ENCODE data around the gene COQ10B. TPM values are rescaled to one million over a fixed set of nuclear protein-coding genes. Genes with fewer than 3 reads are reported as not detected.
"Not testable (repeated sequence)": the region's sequence is repeated elsewhere in the genome, so short reads cannot be mapped to it uniquely, and the experiment has no call there.

COQ10B gene
- total and polyA plus RNA-seq, 3 donors from 2014 or later, result 16.4 to 18.0 (median 17.9) TPM

DNA sequence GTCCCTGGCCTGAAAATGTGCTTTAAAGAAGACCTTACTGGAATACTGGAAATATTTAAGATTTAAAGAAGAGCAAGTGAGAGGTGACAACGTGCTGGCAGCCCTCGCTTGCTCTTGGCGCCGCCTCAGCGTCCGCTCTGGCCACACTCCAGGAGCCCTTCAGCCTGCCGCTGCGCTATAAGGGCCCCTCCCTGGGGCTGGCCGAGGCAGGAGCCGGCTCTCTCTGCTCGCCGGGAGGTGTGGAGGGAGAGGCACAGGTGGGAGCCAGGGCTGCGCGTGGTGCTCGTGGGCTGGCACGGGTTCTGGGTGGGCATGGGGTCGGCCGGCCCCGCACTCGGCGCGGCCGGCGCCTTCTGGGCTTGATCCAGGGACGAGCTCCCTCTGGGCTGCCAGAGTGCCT lies 2.9 kb upstream of the COQ10B start:
- intact Hi-C loops (cut with DNase I; ENCODE audit: low total_unique reads), result no loop called here
- no peak for TF ChIP-seq POLR2A (IDR thresholded peaks at IDR 0.05)
- TF ChIP-seq, protein P1, sequence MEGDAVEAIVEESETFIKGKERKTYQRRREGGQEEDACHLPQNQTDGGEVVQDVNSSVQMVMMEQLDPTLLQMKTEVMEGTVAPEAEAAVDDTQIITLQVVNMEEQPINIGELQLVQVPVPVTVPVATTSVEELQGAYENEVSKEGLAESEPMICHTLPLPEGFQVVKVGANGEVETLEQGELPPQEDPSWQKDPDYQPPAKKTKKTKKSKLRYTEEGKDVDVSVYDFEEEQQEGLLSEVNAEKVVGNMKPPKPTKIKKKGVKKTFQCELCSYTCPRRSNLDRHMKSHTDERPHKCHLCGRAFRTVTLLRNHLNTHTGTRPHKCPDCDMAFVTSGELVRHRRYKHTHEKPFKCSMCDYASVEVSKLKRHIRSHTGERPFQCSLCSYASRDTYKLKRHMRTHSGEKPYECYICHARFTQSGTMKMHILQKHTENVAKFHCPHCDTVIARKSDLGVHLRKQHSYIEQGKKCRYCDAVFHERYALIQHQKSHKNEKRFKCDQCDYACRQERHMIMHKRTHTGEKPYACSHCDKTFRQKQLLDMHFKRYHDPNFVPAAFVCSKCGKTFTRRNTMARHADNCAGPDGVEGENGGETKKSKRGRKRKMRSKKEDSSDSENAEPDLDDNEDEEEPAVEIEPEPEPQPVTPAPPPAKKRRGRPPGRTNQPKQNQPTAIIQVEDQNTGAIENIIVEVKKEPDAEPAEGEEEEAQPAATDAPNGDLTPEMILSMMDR (IDR thresholded peaks at IDR 0.05), result no peak
- H3K36me3 ChIP-seq (ENCODE audit: low read depth, missing control alignments), result no peaks in the 10 kb centered on the region
- no peaks in the 10 kb centered on the region for H3K27me3 ChIP-seq
- no peaks in the 10 kb centered on the region for H3K9me3 ChIP-seq
- peak overlapping the region; percentile 16 to 46 for H3K4me3 ChIP-seq
- 61% methylated on average over 25 of the region's 25 CpGs; no CpG with 5 or more reads in 1 of the 2 donors for WGBS, 2 donors
- H3K4me1 ChIP-seq, result peaks cover 11% of the 10 kb centered on the region
- H3K27ac ChIP-seq, result no peak overlapping the region
- DNase-seq, result no peak

DNA sequence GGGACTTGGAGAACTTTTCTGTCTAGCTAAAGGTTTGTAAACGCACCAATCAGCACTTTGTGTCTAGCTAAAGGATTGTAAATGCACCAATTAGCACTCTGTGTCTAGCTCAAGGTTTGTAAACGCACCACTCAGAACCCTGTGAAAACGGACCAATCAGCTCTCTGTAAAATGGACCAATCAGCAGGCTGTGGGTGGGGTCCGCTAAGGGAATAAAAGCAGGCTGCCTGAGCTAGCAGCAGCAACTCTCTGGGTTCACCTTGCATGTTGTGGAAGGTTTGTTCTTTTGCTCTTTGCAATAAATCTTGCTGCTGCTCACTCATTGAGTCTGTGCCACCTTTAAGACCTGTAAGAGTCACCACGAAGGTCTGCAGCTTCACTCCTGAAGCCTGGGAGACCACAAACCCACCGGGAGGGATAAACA lies 2.4 kb upstream of the COQ10B start:
- Histone ChIP-seq H3K4me1 (peaks cover 11% of the 10 kb centered on the region), H3K4me3 (peak overlapping the region in 1 of 2 donors; percentile 46)
- 63 to 69% methylated on average over 5 to 6 of the region's 6 CpGs for WGBS, 2 donors
- H3K27me3 ChIP-seq; intact Hi-C loops (cut with DNase I; ENCODE audit: low total_unique reads); H3K9me3 ChIP-seq; H3K27ac ChIP-seq; H3K36me3 ChIP-seq (ENCODE audit: low read depth, missing control alignments): not testable (repeated sequence)
- DNase-seq, result peak; percentile 77

DNA sequence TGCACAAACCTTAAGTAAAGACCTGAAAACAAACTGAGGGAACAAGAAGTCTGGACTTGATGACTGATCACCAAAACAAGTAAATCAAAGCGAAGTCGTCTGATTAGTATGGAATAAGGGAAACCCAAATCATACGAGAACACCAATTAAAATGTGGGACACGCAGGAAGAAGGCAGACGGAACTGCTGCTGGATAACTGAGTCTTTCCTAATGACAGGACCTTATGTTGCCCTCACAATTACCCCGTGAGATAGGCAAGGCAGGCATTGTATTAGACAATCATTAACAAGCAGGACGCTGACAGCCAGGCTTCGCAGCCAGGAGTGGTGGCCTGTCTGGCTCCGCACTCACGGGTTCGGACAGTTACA lies 614 bp upstream of the COQ10B start:
- peak overlapping the region; percentile 99 to 100 for H3K27ac ChIP-seq
- peak overlapping the region; percentile 92 to 97 for H3K4me3 ChIP-seq
- WGBS, 2 donors, result 1 to 2% methylated on average over 9 to 11 of the region's 11 CpGs
- H3K9me3 ChIP-seq, result no peaks in the 10 kb centered on the region
- H3K4me1 ChIP-seq, result peaks cover 11% of the 10 kb centered on the region
- no peak for TF ChIP-seq POLR2A (IDR thresholded peaks at IDR 0.05)
- TF ChIP-seq, protein P1 (IDR thresholded peaks at IDR 0.05), result no peak
- H3K27me3 ChIP-seq, result no peaks in the 10 kb centered on the region
- intact Hi-C loops (cut with DNase I; ENCODE audit: low total_unique reads), result no loop called here
- no peaks in the 10 kb centered on the region for H3K36me3 ChIP-seq (ENCODE audit: low read depth, missing control alignments)
- no peak for DNase-seq

DNA sequence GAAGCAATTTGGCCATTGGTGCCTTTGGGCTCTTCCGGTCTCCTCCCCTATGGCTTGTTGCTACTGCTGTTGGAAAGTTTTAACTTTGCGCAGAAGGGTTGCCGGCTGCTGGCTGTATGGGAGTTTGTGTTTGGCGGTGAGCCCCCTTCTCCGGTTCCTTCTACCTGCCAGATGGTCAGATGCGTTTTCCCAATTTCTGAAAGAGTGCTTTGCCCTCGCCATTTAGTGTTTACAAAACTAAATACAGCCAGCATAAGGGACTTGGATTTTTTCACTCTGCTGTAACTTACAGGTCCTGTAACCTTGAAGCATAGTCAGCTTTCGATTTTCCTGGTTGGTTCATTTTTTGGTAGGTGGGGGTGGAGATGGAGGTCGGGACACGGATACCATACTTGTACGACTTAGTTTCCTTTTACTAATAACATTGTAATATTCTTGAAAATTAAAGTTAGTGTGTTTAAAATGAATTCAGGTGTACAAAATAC lies 604 bp downstream of the COQ10B start:
- Histone ChIP-seq H3K27me3 (no peaks in the 10 kb centered on the region), H3K36me3 (ENCODE audit: low read depth, missing control alignments) (no peaks in the 10 kb centered on the region), H3K27ac (peak overlapping the region; percentile 99 to 100), H3K9me3 (no peaks in the 10 kb centered on the region), H3K4me1 (peaks cover 11% of the 10 kb centered on the region), H3K4me3 (peak overlapping the region; percentile 92 to 97)
- intact Hi-C loops (cut with DNase I; ENCODE audit: low total_unique reads), result no loop called here
- DNase-seq, result peak; percentile 74
- TF ChIP-seq, protein P1 (IDR thresholded peaks at IDR 0.05), result no peak
- no peak for TF ChIP-seq POLR2A (IDR thresholded peaks at IDR 0.05)
- 0 to 1% methylated on average over 10 to 11 of the region's 11 CpGs for WGBS, 2 donors

DNA sequence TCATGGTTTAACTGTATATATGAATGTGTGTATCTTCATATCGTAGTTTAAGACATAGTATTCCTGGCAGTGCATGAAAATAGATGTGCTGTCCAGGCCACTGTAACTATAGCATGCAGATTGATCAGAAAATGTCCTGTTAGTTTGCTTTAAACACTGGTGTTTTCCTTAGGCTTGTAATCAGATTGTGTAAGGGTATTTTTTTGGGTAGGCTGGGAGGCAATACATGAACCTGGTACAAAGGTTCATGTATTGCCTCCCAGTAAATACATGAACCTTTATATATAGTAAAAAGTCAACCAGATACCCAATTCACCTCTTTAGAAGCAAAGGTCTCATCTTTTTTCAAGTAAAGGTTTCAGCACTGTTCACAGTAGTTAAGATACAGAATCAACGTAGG lies 1.6 kb downstream of the COQ10B start:
- intact Hi-C loops (cut with DNase I; ENCODE audit: low total_unique reads), result no loop called here
- TF ChIP-seq, protein P1 (IDR thresholded peaks at IDR 0.05), result no peak
- no peak for TF ChIP-seq POLR2A (IDR thresholded peaks at IDR 0.05)
- H3K27ac ChIP-seq, result no peak overlapping the region

More for the DNA sequence above, 1.6 kb downstream of the COQ10B start:
- Histone ChIP-seq H3K27me3 (no peaks in the 10 kb centered on the region), H3K36me3 (ENCODE audit: low read depth, missing control alignments) (no peaks in the 10 kb centered on the region), H3K4me1 (peaks cover 11% of the 10 kb centered on the region), H3K9me3 (no peaks in the 10 kb centered on the region), H3K4me3 (no peak overlapping the region)
- 51 to 57% methylated on average over 2 of the region's 2 CpGs for WGBS, 2 donors
- no peak for DNase-seq
